ENCODE results near the gene CDK5RAP2.

Gene CDK5RAP2

DNA sequence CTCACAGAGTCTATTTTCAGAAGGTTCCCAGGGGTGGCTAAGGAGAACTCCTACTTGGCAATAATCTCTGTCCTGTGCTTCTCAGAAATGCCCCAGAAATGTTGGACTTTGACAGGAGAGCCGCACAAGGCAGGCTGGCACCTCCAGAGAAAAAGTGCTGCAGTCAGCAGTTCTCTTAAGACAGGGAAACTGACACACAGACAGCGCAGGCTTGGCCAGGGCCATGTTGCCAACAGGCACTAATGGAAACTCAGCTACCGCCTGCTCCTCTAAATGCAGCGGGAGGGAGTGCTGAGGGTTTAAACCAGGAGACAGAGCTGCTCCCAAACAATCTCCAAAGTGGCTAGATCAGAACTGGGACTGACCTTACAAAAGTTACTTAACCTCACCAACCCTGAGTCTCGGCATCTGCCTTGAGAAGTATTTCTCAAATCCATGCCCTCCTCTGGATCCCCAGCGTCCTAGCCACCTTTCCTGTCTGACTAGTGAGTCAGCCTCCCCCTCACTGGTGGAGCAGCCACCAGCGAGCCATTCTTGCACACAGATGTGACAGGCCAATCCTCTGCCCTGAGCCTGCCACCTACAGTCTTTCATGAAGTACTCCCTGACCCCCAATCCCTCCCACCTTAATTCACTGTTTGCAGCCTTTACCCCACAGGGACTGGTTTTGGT is 186.4 kb downstream of the CDK5RAP2 start:
- TF ChIP-seq GATA2 (IDR thresholded peaks at IDR 0.05; ENCODE audit: low read depth, low read length) (no peak), GATA3 (IDR thresholded peaks at IDR 0.05; ENCODE audit: low read depth, low read length) (no peak)

DNA sequence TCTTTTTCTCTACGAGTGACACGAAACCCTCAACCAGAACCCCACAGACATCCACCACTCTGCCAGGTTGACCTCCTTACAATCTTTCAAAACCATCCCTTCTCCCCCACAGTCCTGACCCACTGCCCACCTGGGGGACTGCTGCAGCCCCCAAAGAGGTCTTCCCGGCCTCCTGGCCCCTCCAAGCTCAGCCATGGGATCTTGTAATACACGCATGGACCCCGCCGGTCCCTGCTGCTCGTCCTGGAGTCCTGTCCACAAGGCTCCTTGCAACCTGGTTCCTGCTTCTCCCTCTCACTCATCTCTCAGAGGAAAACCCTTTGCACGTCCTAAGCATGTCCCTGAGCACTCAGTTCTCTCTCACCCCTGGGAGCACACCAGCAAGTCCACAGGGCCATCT is 187.3 kb downstream of the CDK5RAP2 start:
- TF ChIP-seq GATA3 (IDR thresholded peaks at IDR 0.05; ENCODE audit: low read depth, low read length) (no peak), GATA2 (IDR thresholded peaks at IDR 0.05; ENCODE audit: low read depth, low read length) (no peak)

DNA sequence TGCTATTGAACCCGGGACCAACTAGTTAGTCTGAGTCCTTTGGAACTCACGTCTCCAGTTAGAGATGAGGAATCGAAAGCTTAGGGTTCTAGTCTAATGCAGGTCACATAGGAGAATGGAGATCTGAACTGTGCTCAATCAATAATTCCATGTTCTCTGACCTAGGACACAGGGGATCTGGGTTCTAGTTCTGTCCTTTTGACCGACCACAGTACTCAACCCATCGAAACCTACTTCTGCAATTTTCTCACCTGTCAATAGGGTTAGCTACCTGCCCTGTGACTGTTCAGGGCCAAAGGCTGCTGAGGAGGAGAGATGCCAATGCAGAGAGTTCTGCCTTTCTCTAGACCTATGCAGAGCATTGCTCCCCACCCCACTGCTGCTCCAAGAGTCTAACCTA is 187.7 kb downstream of the CDK5RAP2 start:
- TF ChIP-seq GATA3 (IDR thresholded peaks at IDR 0.05; ENCODE audit: low read depth, low read length) (no peak), GATA2 (IDR thresholded peaks at IDR 0.05; ENCODE audit: low read depth, low read length) (no peak)

DNA sequence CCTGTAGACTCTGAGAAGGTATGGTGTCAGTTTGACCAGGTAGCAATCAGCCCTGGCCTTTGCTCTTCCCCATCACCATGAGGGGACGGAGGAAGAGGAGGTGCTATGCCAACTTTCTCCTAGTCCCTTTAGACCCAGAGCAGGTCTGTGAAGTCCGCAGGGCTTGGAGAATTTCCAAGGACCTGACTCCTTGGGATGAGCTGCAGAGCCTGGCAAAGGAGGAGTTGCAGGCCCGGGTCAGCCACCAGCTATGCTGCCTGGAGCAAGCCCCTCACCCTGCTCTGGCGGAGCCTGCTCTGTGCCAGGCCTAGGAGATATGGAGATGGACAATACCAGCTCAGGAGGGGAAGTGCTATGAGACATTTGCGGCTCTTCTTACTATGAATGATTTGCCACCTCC is 188.3 kb downstream of the CDK5RAP2 start:
- TF ChIP-seq GATA3 (IDR thresholded peaks at IDR 0.05; ENCODE audit: low read depth, low read length) (no peak), GATA2 (IDR thresholded peaks at IDR 0.05; ENCODE audit: low read depth, low read length) (no peak)

DNA sequence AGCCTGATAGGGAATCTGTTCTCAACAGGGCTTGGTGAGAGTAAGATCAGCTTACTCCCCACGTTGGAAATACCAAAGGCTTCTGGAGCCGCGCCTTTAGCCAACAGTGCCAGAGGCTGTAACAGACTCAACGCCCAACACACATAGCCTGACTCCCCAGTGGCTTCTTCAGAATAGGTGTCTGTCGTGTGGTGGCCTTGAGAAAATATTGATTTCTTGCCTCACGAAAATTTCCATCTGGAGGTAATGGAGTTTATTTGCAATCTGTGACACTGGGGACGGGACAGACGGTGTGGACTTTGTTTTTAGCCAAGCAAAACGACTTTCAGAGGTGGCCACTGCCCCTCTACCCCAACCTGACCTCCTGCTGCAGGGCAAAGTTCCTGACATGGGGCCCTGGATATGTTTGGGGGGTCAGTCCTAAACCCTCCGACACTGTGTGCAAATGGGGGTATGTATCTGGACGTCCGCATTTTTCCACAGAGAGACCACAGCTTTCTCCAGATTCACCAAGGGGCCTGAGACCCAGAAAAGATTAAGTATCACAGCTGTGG is 189.3 kb downstream of the CDK5RAP2 start:
- TF ChIP-seq GATA3 (IDR thresholded peaks at IDR 0.05; ENCODE audit: low read depth, low read length) (no peak), GATA2 (IDR thresholded peaks at IDR 0.05; ENCODE audit: low read depth, low read length) (no peak)

DNA sequence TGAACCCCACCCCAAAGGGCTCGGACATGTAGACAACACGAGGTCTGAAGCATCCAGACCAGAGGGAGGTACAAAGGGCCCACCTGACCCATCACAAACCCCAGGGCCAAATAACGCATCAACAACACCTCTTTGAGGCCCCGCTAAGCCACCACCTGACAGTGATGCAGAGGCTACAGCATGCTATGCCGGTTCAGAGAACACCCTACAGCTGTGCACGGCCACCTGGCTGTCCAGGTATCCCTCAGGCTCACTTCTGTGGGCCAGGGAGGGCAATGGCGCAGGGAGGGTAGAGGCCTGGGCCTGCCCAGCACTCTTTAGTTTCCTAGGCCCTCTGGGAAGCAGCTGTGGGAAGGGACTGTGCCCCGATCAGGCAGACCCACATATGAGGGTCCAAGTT is 190.1 kb downstream of the CDK5RAP2 start:
- TF ChIP-seq GATA3 (IDR thresholded peaks at IDR 0.05; ENCODE audit: low read depth, low read length) (no peak), GATA2 (IDR thresholded peaks at IDR 0.05; ENCODE audit: low read depth, low read length) (no peak)

DNA sequence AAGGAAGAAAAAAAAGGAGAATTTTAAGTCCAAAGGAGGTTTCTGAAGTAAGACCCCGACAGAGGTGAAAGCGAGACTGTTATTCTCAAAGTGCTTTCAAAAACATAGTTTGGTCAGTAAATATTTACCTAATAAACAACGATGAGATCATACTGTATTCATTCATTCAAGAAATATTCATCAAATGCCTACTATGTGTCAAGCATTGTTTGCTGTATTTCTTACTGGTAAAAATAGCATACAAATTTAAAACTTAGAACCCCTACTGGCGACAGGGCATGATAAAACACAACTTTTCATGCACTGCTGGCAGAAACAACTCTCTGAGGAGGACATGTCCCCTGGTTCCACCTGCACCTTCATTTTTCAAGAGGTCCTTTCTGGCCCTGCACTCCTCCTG is 190.7 kb downstream of the CDK5RAP2 start:
- TF ChIP-seq GATA2 (IDR thresholded peaks at IDR 0.05; ENCODE audit: low read depth, low read length) = no peak
- TF ChIP-seq GATA3 (IDR thresholded peaks at IDR 0.05; ENCODE audit: low read depth, low read length) = no peak

DNA sequence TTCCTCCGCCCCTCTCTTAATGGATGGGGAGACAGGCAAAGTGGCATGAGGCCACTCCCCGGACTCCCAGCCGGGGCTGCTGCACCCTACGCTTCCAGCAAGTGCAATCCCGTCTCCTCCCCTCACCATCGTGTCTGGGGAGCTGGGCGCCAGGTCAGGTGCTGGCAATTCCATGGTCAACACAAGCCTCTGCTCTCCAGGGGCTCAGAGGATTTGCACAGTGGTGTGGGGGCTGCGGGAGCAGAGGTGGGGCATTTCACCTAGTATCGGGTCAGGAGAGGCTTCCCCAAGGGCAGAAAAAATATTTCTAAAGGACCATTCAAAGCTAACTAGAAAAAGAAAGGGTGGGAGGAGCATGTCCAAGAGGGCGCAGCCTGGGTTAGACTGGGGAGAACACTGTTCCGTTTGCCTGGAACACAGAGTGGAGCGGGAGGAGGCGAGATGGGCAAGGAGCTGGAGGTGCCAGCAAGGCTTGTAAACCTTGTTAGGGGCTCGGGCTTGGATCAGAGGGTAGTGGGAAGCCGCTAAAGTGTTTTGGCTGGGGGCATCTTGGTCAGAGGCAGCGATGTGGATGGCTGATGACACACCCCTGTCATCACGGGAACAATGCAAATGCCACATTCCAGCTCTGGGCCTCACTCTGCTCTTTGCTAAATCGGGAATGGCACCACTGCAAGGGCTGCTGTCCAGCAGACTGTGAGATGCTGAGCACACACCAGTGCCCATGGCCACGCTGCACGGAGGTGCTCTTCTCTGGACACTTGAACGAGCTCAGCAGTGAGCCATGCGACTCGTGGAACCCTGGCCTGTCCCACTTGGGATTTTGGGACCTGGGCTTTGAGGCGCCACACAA is 191.7 kb downstream of the CDK5RAP2 start:
- TF ChIP-seq GATA2 (IDR thresholded peaks at IDR 0.05; ENCODE audit: low read depth, low read length) (no peak), GATA3 (IDR thresholded peaks at IDR 0.05; ENCODE audit: low read depth, low read length) (no peak)

DNA sequence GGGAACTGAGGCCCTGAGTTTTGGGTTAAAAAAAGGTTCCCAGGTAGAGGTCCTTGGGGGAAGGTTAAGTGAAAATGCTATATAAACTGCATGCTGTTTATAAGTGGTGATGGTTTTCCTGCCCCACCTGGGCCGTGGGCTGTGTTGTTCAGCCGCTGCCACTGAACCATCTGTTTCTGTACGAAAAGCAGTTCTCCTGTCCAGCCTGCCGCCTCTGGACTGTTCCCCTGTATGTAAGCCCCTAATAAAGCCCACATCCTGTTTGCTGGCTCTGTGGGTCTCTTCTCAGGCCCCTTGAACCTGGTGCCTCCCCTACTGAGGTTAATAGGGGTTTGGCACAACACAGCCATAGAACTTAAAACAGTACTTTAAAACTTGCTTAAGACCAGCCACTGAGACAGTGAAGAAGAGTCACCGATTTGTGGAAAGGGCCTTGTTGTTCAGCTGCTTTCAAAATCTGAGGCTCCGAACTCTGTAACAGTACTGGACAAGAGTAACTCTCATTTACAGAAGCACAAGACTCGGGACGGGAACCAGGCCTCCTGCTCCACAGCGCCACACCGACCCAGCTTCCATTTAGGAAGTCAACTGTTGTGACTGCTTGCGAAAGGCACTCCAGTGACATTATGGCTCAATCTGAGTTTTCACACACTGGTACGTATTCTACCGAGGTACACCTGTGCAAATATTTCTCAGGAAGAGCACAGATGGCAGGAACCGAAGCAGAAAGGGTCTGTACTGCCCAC is 192.5 kb downstream of the CDK5RAP2 start:
- TF ChIP-seq GATA2 (IDR thresholded peaks at IDR 0.05; ENCODE audit: low read depth, low read length) (no peak), GATA3 (IDR thresholded peaks at IDR 0.05; ENCODE audit: low read depth, low read length) (no peak)

DNA sequence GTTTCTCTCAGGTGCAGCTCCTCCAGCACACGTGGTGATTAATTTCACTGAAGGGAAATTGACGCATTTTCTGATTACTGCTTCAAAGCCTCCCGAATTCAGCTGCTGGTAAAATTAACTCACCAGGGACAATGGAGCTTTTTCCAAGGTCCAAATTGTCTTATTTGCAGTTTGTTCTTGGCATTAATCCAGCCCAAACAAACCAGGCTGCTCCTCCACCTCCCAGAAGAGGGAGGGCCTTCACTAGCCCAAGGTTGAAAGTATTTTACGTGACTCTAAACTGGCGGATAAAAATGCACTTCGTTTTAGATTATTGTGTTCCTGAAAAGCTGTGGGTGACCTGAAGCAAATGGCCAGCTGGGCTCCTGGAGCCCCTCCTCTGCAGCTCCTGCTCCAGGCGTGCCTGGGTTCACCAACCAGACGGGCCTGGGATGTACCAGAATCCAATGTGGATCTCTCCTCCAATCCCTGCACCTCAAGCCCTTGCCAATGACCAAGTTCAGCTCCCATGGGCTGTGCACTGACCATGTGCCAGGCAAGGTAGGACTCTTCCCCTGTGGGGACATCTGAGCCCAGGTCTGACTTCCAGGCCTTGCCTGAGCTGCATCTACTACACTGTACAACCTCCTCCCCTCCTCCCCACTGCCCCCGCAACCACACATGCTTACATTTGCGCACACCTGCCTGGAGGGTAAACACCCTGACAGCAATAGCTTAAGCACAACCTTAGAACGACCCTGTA is 193.4 kb downstream of the CDK5RAP2 start:
- TF ChIP-seq GATA2 (IDR thresholded peaks at IDR 0.05; ENCODE audit: low read depth, low read length) = no peak

DNA sequence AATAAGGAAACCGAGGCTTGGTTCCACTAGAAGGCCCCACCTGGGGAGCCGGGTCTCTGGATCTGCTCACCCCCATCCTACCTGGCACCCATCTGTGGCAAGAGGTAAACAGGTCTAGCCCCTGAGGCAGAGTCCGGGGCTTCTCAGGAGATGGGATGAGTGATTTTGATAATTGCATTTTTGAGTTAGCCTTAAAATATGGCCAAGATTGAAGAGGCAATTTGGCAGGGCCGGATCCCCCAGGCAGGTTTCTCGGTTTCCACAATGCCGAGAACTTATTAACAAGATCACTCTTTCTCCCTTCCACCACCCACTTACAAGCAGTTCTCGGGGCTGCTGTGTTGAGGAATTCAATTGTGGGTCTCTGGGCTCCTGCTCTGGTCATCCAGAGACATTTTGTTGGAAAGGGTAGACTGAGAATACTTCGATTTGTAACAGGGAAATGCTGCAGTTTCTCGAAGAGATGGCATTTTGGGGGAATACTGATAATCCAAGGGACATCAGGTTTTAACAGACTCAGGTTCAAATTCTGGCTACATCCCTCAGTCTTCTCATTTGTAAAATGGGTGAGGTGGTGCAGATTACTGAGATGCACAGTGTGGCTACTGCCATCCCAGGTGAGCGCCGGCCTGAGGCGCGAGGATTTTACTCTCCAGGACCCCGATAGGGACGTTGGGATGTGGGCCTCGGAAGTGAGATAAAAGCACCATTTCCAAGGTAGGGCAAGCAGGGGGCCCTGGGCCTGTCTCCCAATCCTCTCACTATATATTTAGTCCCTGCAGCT is 194.2 kb downstream of the CDK5RAP2 start:
- TF ChIP-seq GATA3 (IDR thresholded peaks at IDR 0.05; ENCODE audit: low read depth, low read length) (no peak), GATA2 (IDR thresholded peaks at IDR 0.05; ENCODE audit: low read depth, low read length) (no peak)

DNA sequence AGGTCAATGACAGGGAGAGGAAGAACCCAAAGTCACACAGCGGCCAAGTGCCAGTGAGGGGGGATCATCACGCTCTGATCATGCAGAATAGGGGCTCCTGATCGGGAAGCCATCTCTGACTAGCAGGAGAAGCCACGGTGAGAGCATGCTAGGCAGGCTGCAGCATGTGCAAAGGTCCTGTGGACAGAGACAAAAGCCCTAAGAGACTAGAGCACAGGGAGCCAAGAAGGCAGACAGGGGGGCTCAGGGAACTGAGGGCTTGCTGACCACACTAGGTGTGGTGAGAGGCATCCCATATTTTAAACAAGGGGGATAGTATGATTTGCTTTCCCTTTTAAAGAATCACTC is 195.1 kb downstream of the CDK5RAP2 start:
- TF ChIP-seq GATA3 (IDR thresholded peaks at IDR 0.05; ENCODE audit: low read depth, low read length) = no peak

Measured in SH-SY5Y (cell line).